EH (cell line): ENCODE results near the gene HOXC11.

Experiments used
- DNase-seq: peaks from one replicate; pipeline ENCODE4 v3.0.0-alpha.2; 2015; ENCODE audit warnings: low read depth

The HOXC11 gene

DNA sequence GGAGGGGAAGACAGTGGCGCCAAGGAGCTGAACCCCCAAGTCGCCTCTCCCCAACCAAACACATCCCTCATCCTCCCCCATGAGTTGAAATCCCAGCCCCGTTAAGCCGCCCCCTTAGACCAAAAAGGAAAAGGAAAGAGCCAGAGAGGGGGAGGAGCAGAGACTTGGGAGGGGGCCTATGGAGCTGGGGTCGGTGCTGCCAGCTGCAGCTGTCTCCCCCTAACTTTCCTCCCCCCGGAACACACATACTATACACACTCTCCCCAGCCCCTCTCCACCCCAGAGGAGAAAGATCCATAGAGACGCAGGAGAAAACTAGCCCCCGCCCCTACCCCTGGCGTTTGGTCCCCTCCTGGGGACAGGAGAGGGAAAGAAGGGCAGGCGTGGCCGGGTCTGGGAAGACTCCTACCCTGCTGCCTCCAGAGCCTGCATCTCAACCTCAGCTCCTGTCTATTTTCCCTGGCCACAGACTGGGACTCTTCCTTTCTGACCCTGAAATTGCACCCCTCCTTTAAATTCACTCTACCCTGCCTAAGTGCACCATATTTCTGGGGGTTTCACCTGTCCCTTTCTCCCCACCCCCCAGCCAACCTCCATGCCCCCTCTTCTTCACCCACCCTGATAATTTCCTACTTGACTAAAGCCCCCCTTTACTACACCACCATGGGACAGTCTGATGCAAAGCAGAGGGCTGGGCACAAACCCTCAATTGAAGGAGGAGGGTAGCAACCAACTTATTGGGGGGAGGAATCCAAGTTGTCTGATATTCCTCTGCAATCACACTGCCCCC is 25.4 kb downstream of the HOXC11 start:
- DNase-seq: no peak

DNA sequence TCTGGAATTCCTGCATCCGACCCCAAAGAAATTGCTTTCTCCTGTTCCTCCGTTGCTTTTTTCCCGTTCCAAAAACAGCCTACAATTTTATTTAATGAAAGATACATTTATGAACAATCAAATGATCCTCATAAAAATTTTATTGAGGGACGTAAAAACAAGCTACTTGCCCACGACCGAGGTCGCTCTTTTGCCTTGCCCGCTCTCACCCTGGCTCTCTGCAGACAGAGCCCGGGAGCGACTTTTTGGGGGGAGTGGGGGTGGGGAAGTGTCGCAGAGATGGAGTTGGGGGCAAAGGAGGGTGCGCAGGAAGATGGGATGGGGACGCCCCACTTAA is 25.9 kb downstream of the HOXC11 start:
- no peak for DNase-seq

DNA sequence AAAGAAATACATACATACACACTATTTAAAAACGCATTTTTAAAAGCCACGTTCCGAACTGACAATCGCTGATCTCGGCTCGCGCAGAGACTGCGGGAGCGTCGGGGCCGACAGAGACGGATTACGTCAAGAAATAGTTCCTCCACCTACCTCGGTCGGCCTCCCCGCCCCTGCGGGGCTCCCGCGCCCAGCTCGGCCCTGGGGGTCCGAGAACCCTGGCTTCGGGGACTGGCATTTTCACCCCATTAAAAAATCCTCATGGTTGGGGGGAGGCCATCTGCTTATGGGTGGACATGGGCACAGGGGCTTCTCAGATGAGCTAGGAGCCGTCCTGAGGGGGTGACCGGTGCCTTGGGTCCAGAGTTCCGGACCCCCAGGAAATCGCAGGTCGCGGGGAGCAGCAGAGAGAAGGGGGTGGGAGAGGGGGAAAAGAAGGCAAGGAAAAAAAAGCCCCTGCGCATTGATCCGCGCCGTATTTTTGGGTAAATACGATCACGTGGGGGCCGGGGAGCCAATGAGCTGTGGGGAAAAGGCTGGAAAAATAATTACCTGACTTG is 26.7 kb downstream of the HOXC11 start:
- DNase-seq: peak; percentile 77

DNA sequence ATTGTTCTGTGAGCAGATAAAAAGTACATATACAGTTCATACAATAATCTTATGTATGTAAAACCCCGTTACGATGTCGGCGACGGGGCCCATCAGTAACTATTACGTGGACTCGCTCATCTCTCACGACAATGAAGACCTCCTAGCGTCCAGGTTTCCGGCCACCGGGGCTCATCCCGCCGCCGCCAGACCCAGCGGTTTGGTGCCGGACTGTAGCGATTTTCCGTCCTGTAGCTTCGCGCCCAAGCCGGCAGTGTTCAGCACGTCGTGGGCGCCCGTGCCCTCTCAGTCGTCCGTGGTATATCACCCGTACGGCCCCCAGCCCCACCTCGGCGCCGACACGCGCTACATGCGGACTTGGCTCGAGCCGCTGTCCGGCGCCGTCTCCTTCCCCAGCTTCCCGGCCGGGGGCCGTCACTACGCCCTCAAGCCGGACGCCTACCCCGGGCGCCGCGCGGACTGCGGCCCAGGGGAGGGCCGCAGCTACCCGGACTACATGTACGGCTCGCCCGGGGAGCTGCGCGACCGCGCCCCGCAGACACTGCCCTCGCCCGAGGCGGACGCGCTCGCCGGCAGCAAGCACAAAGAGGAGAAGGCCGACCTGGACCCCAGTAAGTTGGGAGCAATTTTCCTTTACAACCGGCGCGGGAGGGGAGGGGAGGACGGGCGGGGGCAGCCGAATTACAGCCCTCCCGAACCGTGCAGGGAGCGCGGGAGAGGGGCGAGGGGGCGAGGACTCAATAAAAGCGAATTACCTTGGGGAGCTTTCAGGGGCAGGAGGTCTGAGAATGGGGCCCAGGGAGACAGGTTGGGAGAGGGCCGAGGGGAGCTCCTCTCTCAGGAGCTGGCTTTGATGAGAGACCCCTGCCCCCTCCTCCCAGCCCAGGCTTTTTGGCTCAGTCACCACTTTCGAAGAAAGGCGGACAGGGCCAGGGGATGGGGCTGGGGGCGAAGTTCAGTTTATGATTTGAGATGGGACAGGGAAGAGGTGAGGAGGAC is 27.5 kb downstream of the HOXC11 start, which contains the start of gene HOXC9:
Gene HOXC9 (plus strand): TSS at position 46 of the 999 bp plus-strand sequence. CDS start 28 bp downstream, at position 74.
- DNase-seq: peak; percentile 58

DNA sequence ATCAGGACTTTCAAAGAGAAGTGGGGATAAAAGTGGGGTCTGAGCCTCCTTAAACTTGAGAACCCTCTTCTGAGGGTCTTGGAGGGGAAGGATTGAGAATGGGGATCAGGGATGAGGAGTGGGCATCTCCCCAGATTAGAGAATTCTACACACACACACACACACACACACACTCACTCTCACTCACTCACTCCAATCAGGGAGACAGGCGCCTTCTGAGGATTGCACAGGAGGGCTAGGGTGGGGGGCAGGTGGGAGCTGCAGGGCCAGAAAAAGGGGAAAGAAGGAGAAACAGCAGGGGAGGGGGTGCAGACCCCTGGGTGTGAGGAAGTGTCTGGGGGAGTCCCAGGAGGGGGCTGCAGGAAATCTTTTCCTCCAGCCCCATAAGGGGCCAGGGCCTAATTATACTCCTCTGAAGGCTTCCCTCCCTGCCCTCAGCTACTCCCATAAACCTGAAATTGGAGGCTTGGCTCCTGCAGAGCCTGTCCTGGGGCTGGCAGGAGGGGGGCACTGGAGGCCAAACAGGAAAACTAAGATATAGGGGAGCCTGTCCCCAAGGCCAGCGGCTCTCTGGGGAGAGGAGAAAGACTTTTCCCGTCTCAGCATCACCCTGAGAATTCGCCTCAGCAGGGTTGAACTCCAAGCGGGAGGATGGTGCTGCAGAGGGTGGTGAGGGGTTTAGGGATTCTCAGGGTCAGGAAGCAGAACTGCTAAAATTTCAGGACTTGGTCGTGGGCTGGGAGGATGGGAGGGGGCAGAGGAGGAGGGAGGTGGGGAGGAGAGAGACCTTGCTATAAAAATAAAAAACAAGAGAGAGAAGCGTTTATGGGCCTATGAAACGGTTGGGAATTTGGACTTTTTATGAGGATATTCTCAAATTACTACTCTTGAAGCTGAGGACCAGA is 28.6 kb downstream of the HOXC11 start:
- DNase-seq: no peak

DNA sequence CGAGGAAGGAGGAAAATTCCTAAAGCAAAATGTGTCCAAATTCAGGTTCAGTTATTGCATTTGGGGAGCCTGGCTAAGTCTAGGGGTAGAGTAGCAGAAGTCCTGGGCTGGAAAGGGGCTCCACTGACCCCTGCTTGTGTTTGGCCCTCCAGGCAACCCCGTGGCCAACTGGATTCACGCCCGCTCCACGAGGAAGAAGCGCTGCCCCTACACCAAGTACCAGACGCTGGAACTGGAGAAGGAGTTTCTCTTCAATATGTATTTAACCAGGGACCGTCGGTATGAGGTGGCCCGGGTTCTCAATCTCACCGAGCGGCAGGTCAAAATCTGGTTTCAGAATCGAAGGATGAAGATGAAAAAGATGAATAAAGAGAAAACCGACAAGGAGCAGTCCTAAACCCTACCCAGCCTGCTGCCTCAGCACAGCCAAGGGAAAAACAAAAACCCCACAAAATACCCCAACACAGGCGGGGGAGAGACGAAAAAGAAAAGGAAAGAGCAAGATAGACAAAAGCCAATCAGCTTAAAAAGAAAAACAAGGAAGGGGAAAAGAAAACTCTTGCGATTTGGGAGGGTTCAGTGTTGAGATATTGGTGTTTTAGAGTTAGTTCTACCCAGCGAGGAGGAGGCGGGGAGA is 29.5 kb downstream of the HOXC11 start:
- no peak for DNase-seq

DNA sequence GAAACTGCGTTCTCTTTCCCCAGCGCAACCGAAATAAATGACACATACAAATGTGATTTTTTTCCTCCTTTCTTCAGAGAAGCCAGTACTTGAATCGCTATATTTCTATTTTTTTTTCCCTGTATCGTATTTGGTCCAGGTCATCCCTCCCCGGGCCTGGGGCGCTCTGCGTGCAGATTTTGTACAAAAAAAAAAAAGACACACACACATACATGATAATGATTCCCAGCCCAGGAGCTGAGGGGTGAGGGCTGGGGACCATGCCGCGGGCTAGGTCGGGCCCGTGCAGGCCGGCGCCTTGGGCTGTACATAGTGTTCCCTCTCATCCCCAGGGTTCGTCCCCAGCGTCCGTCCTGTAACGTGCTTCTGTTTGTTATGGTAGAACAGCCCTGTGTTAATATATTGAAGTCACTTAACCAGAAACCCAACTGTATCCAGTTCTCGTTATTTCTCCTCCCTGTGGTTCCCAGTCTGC is 30.0 kb downstream of the HOXC11 start:
- no peak for DNase-seq

DNA sequence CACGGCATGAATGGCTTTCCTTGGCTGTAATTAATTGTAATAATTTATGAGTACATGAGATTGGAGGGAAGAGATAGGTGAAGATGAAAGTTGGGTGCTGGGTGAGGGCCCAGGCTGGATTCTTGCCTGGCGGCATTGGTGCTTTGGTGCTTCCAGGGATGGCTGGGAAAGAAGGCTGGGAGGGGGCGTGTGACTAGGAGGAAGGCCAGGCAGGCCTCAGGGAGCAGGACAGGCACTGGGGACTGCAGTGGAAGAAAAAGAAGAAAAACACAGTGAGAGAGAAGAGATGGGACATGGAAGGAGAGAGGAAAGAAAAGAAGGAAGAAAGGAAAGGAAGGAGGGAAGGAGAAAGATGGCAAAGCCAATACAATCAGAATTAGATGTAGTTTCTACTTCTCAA is 30.7 kb downstream of the HOXC11 start:
- no peak for DNase-seq

DNA sequence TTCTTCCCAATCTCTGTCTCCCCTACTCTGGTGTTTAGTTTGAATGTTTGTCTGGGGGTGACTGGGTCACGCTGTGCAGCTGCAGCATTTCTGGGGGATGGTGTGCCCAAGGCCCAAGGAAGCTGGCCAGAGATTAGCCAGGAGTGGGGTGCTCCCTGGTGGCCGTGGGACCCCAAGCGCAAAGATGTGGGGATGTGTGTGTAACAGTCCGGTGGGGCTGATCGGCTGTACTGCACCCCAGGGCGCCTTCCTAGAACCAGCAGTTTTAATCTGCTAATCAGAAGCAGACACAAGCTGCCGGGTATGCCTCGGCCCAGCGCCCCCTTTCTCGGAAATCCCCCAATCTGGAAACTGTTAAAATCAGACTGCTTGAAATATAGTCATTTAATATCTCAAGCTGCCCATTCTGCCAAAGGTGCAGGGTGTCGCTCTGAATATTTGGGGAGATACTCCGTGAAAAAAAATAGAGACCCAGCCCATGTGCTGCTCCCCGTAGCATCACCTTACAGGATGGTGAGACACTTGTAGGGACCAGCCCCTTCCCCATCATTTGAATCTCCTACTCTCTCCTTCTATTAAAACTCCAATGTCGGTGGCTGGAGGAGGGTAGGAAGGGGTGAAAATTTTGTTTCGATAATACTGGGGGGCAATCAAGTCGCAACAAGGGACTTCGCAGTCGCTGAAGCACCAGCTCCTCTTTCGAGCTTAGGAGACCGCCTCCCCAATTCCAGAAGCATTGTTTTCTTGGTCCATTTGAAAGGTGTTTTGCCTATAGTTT is 31.3 kb downstream of the HOXC11 start:
- DNase-seq: no peak

DNA sequence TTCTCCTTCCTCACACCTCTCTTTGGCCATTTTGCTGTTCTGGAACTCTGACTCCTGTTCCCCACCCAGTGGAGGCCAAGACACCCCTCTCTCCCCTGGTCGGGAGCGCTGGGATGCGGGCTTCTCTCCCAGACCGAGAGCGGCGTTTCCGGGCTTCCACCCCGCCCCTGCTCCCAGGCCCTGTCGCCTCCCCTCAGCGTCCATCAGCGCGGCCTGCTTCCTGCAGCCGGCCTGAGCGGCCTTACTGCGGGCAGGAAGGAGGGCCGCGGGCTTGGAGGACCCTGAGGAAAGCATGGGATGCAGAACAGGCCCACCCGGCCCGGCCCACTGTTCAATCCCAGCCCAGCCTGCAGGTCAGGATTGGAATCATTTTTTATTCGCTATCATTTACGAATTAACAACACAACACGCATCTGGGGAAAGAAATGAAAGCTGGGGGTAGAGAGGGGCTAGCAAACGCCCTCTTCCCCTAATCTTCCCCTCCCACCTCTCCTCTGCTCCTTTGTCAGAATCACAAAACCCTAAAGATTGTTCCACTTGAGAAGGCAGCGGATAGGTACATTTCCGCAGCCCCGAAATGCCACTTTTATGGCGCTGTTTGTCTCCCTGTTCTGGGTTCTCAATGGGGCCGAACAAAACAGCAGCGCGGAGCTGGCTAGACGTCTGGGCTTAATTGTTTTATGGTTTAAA is 32.1 kb downstream of the HOXC11 start:
- no peak for DNase-seq

DNA sequence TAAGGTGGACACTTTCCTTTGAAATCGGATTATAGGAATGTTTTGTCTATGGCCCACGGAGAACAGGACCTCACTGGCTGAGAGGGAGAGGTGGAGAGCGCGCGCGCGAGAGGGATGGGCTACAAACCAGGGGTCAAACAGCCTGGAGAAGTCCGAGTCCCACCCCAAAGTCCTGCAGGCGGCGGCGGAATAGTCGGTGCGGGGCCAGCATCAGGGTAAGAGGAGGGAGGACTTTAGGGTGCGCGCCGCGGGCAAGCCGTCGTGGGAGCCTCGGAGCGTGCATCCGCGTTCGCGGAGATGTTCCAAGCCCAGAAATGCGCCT is 32.6 kb downstream of the HOXC11 start:
- DNase-seq: no peak

DNA sequence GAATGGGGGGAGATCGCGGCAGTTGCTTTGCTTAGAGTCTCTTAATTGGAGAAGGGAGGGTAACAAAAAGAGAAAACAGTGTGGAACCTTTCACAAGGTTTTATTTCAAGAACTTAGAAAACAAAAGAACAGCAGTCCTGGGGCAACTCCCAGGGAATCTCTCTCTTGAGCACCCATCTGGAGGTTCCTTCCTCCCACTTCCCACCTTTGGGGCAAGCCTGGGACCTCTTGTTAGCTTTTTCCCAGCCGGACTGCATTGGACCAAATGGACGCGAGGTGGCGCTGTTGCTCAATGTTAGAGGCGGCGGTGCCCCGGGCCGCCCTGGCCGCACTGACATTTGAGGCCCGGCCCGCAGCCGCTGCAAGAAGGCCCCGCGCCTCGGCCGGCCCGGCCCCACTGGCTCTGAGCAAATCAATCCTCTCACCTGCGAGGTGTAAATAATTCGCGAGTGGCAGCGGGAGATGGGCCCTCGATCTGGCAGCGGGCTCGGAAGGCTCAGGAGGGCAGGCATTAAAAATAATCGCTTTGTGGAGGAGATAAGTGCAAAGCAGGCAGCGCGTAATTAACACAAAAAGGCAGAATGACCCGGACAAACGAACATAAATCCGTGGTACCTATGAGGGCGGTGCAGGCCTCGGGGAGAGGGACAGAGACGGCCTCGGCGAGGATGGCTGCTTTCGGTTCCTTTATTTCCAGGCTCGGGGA is 33.1 kb downstream of the HOXC11 start:
- DNase-seq: peak; percentile 77

DNA sequence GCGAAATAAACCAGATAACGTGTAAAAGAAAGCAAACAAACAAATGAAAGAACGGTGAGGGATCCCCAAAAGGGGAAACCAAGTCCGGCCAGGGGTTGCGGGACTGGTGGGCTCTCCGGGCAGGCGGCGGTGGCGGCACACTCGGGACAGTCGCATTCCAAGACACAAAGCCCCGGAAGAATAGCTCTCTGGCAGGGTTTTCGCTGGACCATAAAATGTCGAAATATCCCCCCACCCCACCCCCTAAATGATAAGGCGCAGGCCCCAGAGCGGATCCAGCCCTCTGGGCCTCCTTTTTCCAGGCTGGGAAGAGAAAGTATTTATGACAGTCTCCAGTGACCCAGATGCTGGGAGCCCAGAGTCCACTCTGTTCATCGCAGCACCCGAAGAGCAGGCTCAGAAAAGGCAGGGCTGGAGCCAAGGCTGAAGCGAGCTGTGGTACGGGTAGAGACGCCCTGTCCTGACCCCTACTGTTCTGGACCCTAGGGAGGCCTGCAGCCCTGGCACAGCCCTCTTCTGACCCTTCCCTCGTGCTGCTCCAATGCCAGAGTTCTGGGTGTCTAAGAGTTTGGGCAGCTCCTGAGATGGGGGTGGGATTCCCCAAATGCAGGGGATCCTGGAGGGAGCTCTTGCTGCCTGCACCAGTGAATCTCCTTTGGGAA is 33.8 kb downstream of the HOXC11 start:
- DNase-seq: no peak

DNA sequence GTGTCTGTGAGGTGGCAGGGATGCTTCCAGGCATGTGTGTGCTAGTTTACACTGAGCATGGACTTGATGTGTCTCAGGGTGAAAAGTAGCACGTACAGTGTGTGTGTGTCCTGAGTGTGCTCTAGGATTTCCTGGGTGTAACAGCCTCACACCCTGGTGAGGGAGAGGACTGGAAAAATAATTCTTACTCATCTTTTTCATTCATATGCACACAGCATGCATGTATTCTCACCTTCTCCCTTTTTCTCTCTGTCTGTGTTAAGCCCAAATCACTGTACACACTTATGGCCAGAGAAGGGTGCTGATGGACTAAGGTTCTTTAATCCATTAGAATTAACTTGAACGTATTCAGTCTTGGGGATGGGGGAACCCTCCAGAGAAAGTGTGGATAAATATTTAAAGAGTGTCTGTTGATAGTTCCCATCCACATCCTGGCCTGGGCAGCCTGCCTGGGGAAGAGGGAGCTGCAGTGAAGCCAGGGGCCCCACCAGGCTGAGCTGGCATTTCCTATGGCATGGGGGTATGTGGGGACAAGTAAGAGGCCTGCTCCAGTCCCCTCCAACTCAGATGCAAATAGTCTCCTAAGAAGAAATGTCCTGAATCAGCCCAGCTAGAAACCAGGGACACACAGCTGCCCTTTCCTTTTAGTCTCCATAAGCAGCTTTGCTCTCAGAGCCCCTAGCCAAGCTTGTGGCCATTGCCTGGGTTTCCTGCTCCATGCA is 34.8 kb downstream of the HOXC11 start:
- DNase-seq: no peak

DNA sequence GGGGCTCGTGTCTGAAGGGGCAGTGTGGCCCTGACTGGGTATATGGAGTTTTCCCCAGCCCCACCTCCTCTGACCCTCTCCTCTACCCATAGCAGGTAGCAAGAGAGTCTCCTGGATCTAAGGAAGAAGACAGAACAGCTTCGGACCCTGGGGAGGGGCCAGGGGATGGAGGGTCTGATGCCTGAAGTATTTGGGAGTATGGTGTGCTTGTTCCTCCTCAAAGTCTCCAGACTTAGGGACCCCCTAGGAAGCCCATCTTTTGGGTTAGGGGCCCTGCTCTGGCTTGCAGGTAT is 35.3 kb downstream of the HOXC11 start:
- DNase-seq: no peak

DNA sequence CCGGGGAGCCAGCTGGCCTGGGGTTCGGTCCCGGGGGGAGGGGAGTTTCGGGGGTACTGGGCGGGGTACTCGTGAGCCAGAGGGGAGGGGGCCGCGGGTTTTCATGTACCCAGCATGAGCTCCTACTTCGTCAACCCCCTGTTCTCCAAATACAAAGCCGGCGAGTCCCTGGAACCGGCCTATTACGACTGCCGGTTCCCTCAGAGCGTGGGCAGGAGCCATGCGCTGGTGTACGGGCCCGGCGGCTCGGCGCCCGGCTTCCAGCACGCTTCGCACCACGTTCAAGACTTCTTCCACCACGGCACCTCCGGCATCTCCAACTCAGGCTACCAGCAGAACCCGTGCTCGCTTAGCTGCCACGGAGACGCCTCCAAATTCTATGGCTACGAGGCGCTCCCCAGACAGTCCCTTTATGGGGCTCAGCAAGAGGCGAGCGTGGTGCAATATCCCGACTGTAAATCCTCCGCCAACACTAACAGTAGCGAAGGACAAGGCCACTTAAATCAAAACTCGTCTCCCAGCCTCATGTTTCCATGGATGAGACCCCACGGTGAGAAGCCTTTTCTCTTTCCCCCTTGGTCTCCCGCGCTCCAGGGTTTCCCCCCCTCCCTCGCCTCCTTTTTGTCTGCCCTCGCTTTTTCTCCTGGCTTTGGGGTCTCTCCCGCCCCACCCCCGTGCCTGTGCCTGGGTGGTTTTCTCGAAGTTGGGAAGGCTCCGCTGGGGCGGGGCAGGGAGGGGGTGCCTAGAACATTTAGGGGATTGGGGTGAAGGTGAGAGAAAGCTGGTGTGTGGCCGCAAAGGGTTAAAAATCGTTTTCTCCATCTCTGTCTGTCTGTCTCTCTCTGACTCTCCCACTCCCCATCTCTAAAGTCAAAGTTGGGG is 36.5 kb downstream of the HOXC11 start:
- peak; percentile 40 for DNase-seq
